Vagina (tissue), 2 donors: ENCODE results near the gene GABBR2. TPM values are rescaled to one million over a fixed set of nuclear protein-coding genes. Genes with fewer than 3 reads are reported as not detected.
"Not testable (repeated sequence)": the region's sequence is repeated elsewhere in the genome, so short reads cannot be mapped to it uniquely, and the experiment has no call there.

Experiments
- DNase-seq, 2 donors: peaks; one replicate each; pipeline ENCODE4 v3.0.0-alpha.2; 2017; ENCODE audit errors: extremely low spot score in 2 of 2
- H3K27ac ChIP-seq: fragments of 200-600 bp; sonication (generic); one replicate; pipeline ENCODE4 v1.5.1; 2019
- H3K27me3 ChIP-seq: fragments of 200-600 bp; sonication (generic); one replicate; pipeline ENCODE4 v1.5.1; 2019
- H3K36me3 ChIP-seq, 2 donors: fragments of 200-600 bp; sonication (generic); one replicate each; pipeline ENCODE4 v1.5.1; 2017 to 2019
- H3K4me1 ChIP-seq: fragments of 200-600 bp; sonication (generic); one replicate; pipeline ENCODE4 v1.5.1; 2019
- H3K4me3 ChIP-seq, 2 donors: fragments of 200-600 bp; sonication (generic); 1 replicate in 1 of 2; 2 replicates in 1 of 2; pipeline ENCODE4 v1.5.1; 2016 to 2019
- H3K9me3 ChIP-seq: fragments of 200-600 bp; sonication (generic); one replicate; pipeline ENCODE4 v1.5.1; 2019
- POLR2A ChIP-seq, 2 donors: fragments of 450-650 bp; IDR thresholded peaks; one replicate each; pipeline ENCODE4 v1.6.1; 2017; ENCODE audit warnings: antibody characterized with exemption in 2 of 2, mild to moderate bottlenecking in 2 of 2, moderate library complexity in 2 of 2
- POLR2AphosphoS5 ChIP-seq, 2 donors: sonication (generic); formaldehyde crosslinking; IDR thresholded peaks; one replicate each; pipeline ENCODE4 v1.9.0; 2017; ENCODE audit warnings: antibody characterized with exemption in 2 of 2, mild to moderate bottlenecking in 2 of 2, low read depth in 1 of 2; ENCODE audit not compliant: insufficient read depth in 1 of 2
- intact Hi-C: fragments of 100-400 bp; cut with DNase I; formaldehyde crosslinking; loops from one replicate; pipeline ENCODE4 v1.15.1; 2023
- total RNA-seq: library from RNA; depleted of rRNA; stranded (reverse); fragments of >200 nt; gene quantifications from one replicate; pipeline ENCODE4 v1.2.3, GENCODE V29; 2016
- TF ChIP-seq, protein P1 (sequence below), 3 experiments: fragments of 450-650 bp in 2 of 3; fragments of 200-600 bp in 1 of 3; sonication (generic) in 1 of 3; IDR thresholded peaks; one replicate each; pipeline ENCODE4 v1.5.1; 2017 to 2019; ENCODE audit warnings: antibody characterized with exemption in 3 of 3, mild to moderate bottlenecking in 2 of 3, moderate library complexity in 2 of 3

The GABBR2 gene
- total RNA-seq, 1 donor from 2014 or later, result not detected

GRCh38 chr9:98515506-98516204 is 193.1 kb downstream of the GABBR2 start:
- Histone ChIP-seq H3K4me3 (no peak overlapping the region), H3K36me3 (no peaks in the 10 kb centered on the region), H3K27ac (no peak overlapping the region), H3K4me1 (no peaks in the 10 kb centered on the region), H3K27me3 (no peaks in the 10 kb centered on the region), H3K9me3 (no peaks in the 10 kb centered on the region)
- peak in 1 of 2 donors; percentile 47 for DNase-seq
- TF ChIP-seq POLR2AphosphoS5 (IDR thresholded peaks at IDR 0.05; ENCODE audit: insufficient read depth in 1 of 2, low read depth in 1 of 2) (no peak), POLR2A (IDR thresholded peaks at IDR 0.05) (no peak)
- TF ChIP-seq, protein P1, sequence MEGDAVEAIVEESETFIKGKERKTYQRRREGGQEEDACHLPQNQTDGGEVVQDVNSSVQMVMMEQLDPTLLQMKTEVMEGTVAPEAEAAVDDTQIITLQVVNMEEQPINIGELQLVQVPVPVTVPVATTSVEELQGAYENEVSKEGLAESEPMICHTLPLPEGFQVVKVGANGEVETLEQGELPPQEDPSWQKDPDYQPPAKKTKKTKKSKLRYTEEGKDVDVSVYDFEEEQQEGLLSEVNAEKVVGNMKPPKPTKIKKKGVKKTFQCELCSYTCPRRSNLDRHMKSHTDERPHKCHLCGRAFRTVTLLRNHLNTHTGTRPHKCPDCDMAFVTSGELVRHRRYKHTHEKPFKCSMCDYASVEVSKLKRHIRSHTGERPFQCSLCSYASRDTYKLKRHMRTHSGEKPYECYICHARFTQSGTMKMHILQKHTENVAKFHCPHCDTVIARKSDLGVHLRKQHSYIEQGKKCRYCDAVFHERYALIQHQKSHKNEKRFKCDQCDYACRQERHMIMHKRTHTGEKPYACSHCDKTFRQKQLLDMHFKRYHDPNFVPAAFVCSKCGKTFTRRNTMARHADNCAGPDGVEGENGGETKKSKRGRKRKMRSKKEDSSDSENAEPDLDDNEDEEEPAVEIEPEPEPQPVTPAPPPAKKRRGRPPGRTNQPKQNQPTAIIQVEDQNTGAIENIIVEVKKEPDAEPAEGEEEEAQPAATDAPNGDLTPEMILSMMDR (IDR thresholded peaks at IDR 0.05), result no peak
- intact Hi-C loops, result no loop called here

GRCh38 chr9:98514841-98515240 is 193.9 kb downstream of the GABBR2 start:
- Histone ChIP-seq H3K36me3 (no peaks in the 10 kb centered on the region), H3K27me3 (no peaks in the 10 kb centered on the region), H3K4me3 (no peak overlapping the region), H3K27ac (no peak overlapping the region), H3K4me1 (no peaks in the 10 kb centered on the region), H3K9me3 (no peaks in the 10 kb centered on the region)
- intact Hi-C loops, result no loop called here
- TF ChIP-seq POLR2A (IDR thresholded peaks at IDR 0.05), result no peak
- TF ChIP-seq POLR2AphosphoS5 (IDR thresholded peaks at IDR 0.05; ENCODE audit: insufficient read depth in 1 of 2, low read depth in 1 of 2), result no peak
- TF ChIP-seq, protein P1 (IDR thresholded peaks at IDR 0.05), result no peak
- DNase-seq, result peak in 1 of 2 donors; percentile 60

- H3K27ac ChIP-seq, H3K27me3 ChIP-seq, H3K9me3 ChIP-seq, H3K4me3 ChIP-seq, intact Hi-C loops, H3K36me3 ChIP-seq, H3K4me1 ChIP-seq: not testable (repeated sequence)
- DNase-seq, result peak in 1 of 2 donors; percentile 49
These were observed 200.4 kb downstream of the GABBR2 start for GRCh38 chr9:98508217-98508919.

- Histone ChIP-seq H3K4me3 (no peak overlapping the region), H3K27ac (no peak overlapping the region), H3K9me3 (no peaks in the 10 kb centered on the region), H3K36me3 (no peaks in the 10 kb centered on the region), H3K27me3 (no peaks in the 10 kb centered on the region), H3K4me1 (no peaks in the 10 kb centered on the region)
- intact Hi-C loops, result no loop called here
- TF ChIP-seq, protein P1 (IDR thresholded peaks at IDR 0.05), result no peak
- TF ChIP-seq POLR2A (IDR thresholded peaks at IDR 0.05), result no peak
- TF ChIP-seq POLR2AphosphoS5 (IDR thresholded peaks at IDR 0.05; ENCODE audit: insufficient read depth in 1 of 2, low read depth in 1 of 2), result no peak
- peak; percentile 83 to 94 for DNase-seq
These were observed 202.2 kb downstream of the GABBR2 start for GRCh38 chr9:98506422-98507054.

- no peaks in the 10 kb centered on the region for H3K9me3 ChIP-seq
- peak; percentile 34 to 69 for DNase-seq
- TF ChIP-seq, protein P1 (IDR thresholded peaks at IDR 0.05), result no peak
- TF ChIP-seq POLR2A (IDR thresholded peaks at IDR 0.05) (no peak), POLR2AphosphoS5 (IDR thresholded peaks at IDR 0.05; ENCODE audit: insufficient read depth in 1 of 2, low read depth in 1 of 2) (no peak)
- intact Hi-C loops, result no loop called here
- no peaks in the 10 kb centered on the region for H3K27me3 ChIP-seq
- H3K4me3 ChIP-seq, result no peak overlapping the region
- no peak overlapping the region for H3K27ac ChIP-seq
- H3K4me1 ChIP-seq, result no peaks in the 10 kb centered on the region
- no peaks in the 10 kb centered on the region for H3K36me3 ChIP-seq
These were observed 204.1 kb downstream of the GABBR2 start for GRCh38 chr9:98504298-98505282.
